HG03108 (cell line): ENCODE results near the gene CEACAM18.
"Not testable (repeated sequence)": the region's sequence is repeated elsewhere in the genome, so short reads cannot be mapped to it uniquely, and the experiment has no call there.

Experiments used
- ATAC-seq: cut with Tn5 transposase; IDR thresholded peaks from one replicate; pipeline ENCODE4 v1.9.1; 2021; ENCODE audit warnings: moderate library complexity; ENCODE audit not compliant: unreplicated experiment

The CEACAM18 gene

GRCh38 chr19:51478381-51479234 is at the start of gene CEACAM18:
TSS of gene CEACAM18 (plus strand) at chr19:51478539.
- no peak for ATAC-seq

DNA sequence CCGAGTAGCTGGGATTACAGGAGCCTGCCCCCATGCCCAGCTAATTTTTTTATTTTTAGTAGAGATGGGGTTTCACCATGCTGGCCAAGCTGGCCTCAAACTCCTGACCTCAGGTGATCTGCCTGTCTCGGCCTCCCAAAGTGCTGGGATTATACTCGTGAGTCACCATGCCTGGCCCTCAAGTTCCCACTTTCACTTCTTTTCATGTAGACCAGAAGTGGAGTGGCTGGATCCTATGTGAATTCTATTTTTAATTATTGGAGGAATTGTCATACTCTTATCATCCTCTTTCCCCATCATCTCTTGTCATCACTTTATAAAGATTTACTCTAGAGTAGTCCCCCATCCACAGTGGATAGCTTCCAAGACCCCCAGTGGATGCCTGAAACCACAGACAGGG is 48.1 kb upstream of the CEACAM18 start:
- no peak for ATAC-seq

DNA sequence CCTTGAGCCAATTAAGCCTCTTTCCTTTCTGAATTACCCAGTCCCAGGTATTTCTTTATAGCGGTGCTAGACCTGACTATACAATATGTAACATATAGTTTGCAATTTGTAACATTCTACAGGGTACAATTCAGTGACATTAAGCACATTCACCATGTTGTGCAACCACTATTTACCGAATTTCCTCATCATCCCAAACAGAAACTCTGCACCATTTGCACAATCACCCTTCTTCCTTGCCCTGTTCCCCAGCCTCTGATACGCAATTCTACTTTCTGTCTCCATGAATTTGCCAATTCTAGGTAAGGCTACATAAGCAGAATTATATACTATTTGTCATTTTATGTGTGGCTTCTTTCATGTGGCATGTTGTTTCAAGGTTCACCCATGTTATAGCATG is 47.2 kb upstream of the CEACAM18 start:
- ATAC-seq, result no peak

DNA sequence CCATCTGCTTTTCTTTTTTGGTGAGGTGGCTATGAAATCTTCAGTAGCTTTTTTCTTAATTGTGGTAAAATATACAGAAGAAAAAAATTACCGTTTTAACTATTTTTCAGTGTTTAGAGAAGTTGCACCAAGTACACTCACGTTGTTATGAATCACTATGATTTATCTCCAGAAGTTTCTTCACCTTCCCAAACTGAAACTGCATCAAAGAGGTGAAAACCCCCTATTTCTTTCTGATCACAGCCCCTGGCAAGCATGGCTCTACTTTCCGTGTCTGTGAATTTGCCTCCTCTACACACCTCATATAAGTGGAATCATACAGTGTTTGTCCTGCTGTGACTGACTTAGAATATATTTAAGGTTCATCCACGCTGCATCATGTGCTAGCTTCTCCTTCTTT is 45.3 kb upstream of the CEACAM18 start:
- no peak for ATAC-seq

DNA sequence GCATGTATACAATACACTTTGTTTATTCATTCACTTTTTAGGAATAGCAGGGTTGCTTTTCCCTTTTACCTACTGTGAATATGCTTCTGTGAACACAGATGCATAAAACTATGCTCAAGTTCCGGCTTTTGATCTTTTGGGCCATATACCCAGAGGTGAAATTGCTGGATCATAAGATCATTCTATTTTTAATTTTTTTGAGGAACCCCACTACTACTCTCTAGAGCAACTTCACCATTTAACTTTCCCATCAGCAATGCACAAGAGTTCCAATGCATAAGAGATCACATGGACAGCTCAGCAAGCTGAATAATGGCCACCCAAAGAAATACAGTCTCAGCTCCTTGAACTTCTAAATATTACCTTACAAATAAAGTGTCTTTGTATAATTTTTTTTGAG is 43.9 kb upstream of the CEACAM18 start:
- ATAC-seq, result no peak

GRCh38 chr19:51439021-51439465 is 39.3 kb upstream of the CEACAM18 start:
- ATAC-seq, result no peak

DNA sequence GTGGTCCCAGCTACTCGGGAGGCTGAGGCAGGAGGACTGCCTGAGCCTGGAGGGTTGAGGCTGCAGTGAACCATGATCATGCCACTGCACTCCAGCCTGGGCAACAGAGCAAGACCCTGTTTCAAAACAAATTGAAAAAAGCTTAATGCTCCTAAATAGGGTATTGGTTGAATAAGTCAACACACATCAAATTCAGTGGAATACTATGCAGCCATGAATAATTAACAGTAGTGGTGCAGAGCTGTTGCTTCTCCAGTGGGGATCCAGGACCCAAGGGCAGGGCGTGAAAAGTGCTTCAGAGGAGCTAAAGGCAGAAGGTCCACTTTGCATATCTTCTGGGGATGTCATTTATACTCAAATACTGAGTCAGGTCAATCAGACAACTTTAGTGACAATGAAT is 38.3 kb upstream of the CEACAM18 start:
- ATAC-seq, result no peak

DNA sequence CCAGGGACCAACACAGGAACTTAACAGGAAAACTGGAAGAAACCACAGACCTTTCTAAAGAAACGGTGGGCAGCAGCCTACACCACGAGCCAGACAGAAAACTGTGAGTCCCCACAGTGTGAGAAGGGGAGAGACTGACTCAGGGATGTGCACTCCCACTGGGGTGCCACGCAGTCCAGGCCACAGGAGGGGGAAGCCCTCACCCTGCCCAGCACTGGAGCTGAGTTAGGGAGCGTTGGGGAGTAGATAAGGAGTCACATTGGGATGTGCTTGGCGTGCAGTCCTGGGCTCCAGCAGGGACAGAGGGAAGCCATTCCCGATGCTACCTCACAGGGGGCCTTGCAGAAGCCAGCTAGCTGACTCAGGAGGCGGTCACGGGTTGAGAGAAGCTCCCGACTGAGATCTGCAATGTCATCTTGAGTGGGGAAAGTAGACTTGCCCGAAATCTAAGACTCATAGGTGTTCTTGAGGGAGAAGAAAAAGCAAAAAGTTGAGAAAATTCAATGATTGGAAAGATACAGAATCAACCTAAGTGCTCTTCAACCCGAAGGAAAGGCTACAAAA is 37.4 kb upstream of the CEACAM18 start:
- ATAC-seq, result no peak

- ATAC-seq, result peak; percentile 90
Measured at GRCh38 chr19:51441410-51442390, 36.6 kb upstream of the CEACAM18 start.

DNA sequence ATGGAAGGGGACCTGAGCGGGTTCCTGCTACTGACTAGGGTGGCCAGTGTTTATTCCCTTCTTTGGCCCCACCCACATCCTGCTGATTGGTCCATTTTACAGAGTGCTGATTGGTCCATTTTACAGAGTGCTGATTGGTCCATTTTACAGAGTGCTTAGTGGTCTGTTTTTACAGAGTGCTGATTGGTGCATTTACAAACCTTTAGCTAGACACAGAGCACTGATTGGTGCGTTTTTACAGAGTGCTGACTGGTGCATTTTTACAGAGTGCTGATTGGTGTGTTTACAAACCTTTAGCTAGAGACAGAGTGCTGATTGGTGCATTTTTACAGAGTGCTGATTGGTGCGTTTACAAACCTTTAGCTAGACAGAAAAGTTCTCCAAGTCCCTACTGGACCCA is 30.8 kb upstream of the CEACAM18 start:
- not testable (repeated sequence) for ATAC-seq

DNA sequence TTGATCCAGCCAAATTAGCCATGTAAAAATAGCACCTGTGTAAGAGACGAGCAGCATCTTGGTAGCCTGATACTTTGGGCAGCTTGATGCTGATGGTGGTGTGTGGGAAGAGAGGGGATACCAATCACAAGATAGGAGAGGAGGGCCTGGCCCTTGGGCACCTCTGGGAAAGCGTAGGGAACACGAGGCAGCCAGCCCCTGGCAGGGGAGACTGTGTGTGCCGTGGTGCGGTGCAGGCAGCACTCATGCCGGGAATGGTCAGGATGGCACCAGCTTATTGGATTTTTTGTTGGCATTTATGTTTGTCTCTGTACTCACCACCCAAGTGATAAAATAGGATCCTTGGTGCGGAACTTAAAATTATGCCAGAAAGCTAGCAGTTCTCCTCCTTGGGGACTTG is 30.3 kb upstream of the CEACAM18 start:
- ATAC-seq, result no peak

- no peak for ATAC-seq
Measured at GRCh38 chr19:51448411-51449016, 29.8 kb upstream of the CEACAM18 start.

- ATAC-seq, result no peak
Measured at GRCh38 chr19:51450730-51451307, 27.5 kb upstream of the CEACAM18 start.

GRCh38 chr19:51456541-51457290 is 21.6 kb upstream of the CEACAM18 start:
- no peak for ATAC-seq

DNA sequence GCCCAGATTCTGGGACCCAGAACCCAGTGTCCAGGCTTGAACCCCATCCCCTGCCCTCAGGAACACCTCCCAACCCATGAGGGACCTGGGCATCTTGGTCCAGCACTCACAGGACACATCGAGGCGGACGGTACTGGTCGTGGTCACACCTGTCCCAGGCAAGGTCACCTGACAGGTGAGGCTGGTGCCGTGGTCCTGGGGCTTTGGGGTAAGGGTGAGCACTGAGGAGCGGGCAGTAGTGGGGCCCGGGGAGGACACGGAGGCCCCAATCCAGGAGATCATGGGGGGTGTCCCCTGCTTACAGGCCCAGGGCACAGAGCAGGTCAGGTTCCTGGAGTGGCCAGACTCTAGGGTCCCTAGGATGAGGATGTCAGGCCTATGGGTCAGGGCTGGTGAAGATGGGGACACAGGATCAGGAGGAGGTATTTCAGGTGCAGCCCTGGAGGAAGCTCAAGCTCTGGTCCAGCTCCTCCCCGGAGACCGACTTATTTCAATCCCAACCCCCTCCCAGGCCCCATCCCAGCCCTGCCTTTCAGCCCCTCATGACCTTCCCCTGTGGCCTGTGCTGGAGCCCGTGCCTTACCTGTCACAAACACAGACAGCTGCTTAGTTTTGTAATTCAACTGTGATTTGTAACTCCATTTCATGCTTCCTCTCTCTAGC is 20.9 kb upstream of the CEACAM18 start:
- no peak for ATAC-seq

DNA sequence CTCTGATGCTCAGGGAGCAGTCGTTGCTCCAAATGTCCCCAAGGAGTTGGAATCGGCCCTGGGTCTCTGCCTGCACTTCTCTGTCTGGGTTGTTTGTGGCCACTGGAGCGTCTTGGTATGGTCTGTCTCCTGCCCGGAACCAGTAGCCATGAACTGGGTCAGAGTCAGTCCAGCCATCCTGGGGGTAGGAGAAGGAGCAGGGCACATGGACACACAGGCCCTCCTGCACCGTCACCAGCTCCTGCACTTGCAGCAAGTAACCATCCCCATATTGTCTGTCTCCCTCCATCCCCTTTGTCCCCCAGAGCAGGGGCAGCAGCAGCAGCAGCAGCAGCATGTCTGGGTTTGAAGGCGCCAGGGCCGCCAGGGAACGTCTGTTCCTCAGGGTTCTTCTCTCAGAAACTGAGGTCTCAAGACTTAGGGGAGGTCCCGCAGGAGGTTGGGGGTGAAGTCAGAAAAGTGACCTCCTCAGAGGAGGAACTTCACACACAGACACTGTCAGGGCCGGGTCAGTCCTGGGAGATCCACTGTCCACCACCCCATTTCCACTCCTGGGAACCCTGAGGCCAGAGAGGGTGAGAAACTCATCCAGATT is 20.2 kb upstream of the CEACAM18 start, which contains the start of gene SIGLEC8:
Gene SIGLEC8 (minus strand): TSS at position 404 of the 595 bp plus-strand sequence. CDS start 67 bp downstream, at position 337.
- no peak for ATAC-seq

DNA sequence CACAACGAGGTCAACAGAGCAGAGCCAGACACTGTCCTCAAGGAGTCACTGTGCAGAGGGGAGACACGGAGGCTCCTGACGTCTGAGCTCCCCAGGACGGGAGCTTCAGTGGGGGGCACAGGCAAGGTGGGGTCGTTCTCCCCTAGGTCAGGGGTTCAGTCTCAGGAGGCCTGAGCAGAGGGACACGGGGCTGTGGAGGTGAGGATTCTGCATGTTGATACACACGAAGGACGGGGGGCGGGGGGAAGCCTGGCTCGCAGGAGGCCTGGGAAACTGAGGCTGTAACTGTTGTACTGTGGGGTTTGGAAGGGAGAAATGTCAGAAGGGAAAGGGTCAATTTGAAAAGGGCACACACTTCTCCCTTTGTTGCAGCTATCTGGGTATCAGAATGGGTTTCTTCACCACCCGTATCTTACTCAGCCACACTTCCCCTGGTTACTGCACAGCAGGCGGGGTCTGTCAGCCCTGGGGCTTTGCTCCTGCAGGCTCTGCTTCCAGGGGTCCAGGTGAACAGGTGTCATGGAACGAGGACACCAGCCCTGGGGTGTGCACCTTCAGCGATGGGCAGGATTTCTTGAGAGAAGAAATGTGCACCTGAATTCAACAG is 19.3 kb upstream of the CEACAM18 start:
- ATAC-seq, result no peak
